PC-3 (cell line): ENCODE results near the gene RNF175.

Experiments used
- EZH2 ChIP-seq: fragments of 300-600 bp; sonication (generic); IDR thresholded peaks from one replicate; pipeline ENCODE4 v1.6.1; 2017; ENCODE audit warnings: antibody characterized with exemption, mild to moderate bottlenecking, low read length; ENCODE audit not compliant: unreplicated experiment
- EZH2phosphoT487 ChIP-seq: fragments of 300-600 bp; sonication (generic); IDR thresholded peaks from 2 replicates; pipeline ENCODE4 v1.6.1; 2018; ENCODE audit warnings: mild to moderate bottlenecking, antibody characterized with exemption, low read length, borderline replicate concordance
- TF ChIP-seq, protein P1 (sequence below): fragments of 300-600 bp; sonication (generic); conservative IDR thresholded peaks from 2 replicates; pipeline ENCODE4 v1.5.1; 2017; ENCODE audit warnings: antibody characterized with exemption, low read depth, mild to moderate bottlenecking, low read length

DNA sequence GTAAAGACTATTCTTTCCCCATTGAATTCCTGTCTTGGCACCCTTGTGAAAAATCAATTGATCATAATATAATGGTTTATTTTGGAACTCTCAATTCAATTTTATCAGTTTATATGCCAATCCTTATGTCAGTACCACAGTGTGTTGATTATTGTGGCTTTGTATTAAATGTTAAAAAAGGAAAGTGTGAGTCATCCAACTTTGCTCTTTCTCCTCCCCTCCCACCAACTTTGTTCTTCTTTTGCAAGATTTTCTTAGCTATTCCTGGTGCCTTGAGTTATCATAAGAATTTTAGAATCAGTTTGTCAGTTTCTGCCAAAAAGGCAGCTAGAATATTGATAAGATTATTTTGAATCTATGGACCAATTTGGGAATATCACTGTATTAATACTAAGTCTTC lies 11.2 kb upstream of the RNF175 start:
- TF ChIP-seq, protein P1, sequence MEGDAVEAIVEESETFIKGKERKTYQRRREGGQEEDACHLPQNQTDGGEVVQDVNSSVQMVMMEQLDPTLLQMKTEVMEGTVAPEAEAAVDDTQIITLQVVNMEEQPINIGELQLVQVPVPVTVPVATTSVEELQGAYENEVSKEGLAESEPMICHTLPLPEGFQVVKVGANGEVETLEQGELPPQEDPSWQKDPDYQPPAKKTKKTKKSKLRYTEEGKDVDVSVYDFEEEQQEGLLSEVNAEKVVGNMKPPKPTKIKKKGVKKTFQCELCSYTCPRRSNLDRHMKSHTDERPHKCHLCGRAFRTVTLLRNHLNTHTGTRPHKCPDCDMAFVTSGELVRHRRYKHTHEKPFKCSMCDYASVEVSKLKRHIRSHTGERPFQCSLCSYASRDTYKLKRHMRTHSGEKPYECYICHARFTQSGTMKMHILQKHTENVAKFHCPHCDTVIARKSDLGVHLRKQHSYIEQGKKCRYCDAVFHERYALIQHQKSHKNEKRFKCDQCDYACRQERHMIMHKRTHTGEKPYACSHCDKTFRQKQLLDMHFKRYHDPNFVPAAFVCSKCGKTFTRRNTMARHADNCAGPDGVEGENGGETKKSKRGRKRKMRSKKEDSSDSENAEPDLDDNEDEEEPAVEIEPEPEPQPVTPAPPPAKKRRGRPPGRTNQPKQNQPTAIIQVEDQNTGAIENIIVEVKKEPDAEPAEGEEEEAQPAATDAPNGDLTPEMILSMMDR: no peak
- TF ChIP-seq EZH2 (no peak), EZH2phosphoT487 (no peak)
